Kasumi-1 (cell line): ENCODE measurements around the gene EXOC3L4.
"Not testable (repeated sequence)": the region's sequence is repeated elsewhere in the genome, so short reads cannot be mapped to it uniquely, and the experiment has no call there.

Experiments used
- DNase-seq, 2 experiments: peaks; one replicate each; lab custom pipeline; 2025; lab: John Stamatoyannopoulos, UW

EXOC3L4 gene

GRCh38 chr14:103094406-103095209 is at the start of gene EXOC3L4:
Gene EXOC3L4, plus strand, starts transcription at chr14:103094725. Its CDS starts 5,495 bp downstream, at chr14:103100220.
- no peak for DNase-seq

- peak in 1 of 2 experiments; percentile 2 for DNase-seq
Observed at GRCh38 chr14:103045371-103045869, 49.1 kb upstream of the EXOC3L4 start.

GRCh38 chr14:103047453-103047852 is 47.1 kb upstream of the EXOC3L4 start:
- not testable (repeated sequence) for DNase-seq

GRCh38 chr14:103050935-103051334 is 43.6 kb upstream of the EXOC3L4 start:
- no peak for DNase-seq

- DNase-seq, result peak; percentile 70 to 79
Observed at GRCh38 chr14:103052407-103052806, 42.1 kb upstream of the EXOC3L4 start.

GRCh38 chr14:103055695-103056094 is 38.8 kb upstream of the EXOC3L4 start:
- no peak for DNase-seq

- DNase-seq, result no peak
Observed at GRCh38 chr14:103056322-103057027, 38.0 kb upstream of the EXOC3L4 start.

GRCh38 chr14:103057028-103057371 is 37.5 kb upstream of the EXOC3L4 start:
- no peak for DNase-seq

- no peak for DNase-seq
Observed at GRCh38 chr14:103057372-103058163, 37.0 kb upstream of the EXOC3L4 start, which contains the start of gene CDC42BPB. Gene CDC42BPB, minus strand, starts transcription at chr14:103057549. Its CDS starts 376 bp downstream, at chr14:103057173.

GRCh38 chr14:103058164-103059055 is 36.1 kb upstream of the EXOC3L4 start:
- DNase-seq, result no peak

GRCh38 chr14:103059556-103059955 is 35.0 kb upstream of the EXOC3L4 start:
- DNase-seq, result no peak

- no peak for DNase-seq
Observed at GRCh38 chr14:103061482-103061976, 33.0 kb upstream of the EXOC3L4 start.

- DNase-seq, result no peak
Observed at GRCh38 chr14:103064436-103064835, 30.1 kb upstream of the EXOC3L4 start.

- DNase-seq, result no peak
Observed at GRCh38 chr14:103064978-103065377, 29.5 kb upstream of the EXOC3L4 start.

GRCh38 chr14:103065861-103066260 is 28.7 kb upstream of the EXOC3L4 start:
- DNase-seq, result no peak

GRCh38 chr14:103066399-103066798 is 28.1 kb upstream of the EXOC3L4 start:
- DNase-seq, result no peak

- DNase-seq, result no peak
Observed at GRCh38 chr14:103067231-103067954, 27.1 kb upstream of the EXOC3L4 start.

GRCh38 chr14:103068351-103069073 is 26.0 kb upstream of the EXOC3L4 start:
- no peak for DNase-seq

- DNase-seq, result no peak
Observed at GRCh38 chr14:103070263-103070885, 24.2 kb upstream of the EXOC3L4 start.
